HG03196 (cell line): Measurements from ENCODE around the gene ZBP1.

Experiments
- ATAC-seq: cut with Tn5 transposase; IDR thresholded peaks from one replicate; pipeline ENCODE4 v1.9.1; 2021; ENCODE audit not compliant: unreplicated experiment

The ZBP1 gene

DNA sequence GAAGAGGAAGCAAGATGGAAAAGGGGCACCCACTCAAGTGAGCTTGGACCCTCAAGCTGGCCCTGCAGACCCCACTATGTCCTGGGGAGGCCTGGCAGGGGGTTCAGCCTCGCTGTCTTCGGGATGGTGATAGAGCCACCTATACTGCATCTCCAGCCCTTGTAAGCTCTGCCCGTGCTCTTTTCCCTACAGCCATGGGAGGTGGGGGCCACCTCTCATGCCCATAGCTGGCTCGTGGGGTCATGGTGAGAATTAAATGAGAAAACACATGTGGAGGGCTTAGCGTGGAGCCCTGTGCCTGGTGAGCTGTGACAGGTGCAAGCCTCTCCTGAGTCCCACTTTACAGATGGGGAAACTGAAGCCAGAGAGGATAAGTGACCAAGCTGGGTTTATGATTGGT lies 31.6 kb downstream of the ZBP1 start:
- no peak for ATAC-seq

DNA sequence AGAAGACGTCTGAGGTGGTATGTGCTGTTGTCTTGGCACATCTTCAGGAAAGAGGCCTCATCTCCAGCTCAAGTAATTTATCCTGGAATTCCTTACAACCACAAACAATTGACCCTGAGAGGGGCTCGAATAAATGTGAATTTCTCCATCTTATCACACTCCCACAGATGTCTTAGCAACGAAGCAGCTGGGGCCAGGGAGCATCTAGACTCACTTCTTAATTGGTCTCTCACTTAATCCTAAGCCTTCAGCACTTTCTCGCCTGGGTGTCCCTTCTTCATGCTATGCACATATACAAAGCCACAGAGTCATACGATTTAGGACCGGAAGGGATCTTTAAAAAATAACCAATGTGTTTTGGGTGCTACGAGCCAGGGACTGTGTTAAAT lies 32.2 kb downstream of the ZBP1 start:
- ATAC-seq = no peak

DNA sequence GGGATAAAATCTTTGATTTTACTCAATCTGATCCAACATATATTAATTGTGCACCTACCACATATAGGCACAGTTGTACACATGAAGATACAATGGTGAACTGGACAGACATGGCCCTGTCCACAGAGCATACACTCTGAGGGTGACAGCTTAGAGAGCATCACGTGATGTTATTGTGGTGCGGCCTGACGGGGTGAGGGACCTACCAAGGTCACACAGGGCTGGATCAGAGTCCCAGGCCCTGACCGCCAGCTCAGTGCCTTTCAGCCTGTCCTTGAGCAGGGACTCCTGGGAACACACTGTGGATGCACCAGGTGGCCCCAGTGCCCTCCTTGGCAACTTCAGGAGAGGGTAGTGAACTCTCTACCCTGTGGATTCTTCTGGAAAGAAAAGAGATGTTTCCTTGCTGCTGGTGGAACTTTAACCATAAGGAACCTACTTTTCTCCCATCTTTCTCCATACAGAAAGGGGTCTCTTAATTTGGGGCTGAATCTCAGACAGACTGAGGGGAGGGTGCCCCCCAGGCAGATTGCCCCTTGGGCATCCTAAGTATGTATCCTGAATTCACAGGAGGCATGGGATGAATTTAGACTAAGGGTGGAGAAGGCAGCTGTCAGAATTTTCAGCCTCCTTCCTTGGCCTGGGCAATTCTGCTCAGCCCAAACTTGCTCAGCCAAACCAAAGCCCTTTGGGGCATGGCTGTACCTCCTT lies 32.8 kb downstream of the ZBP1 start:
- no peak for ATAC-seq

DNA sequence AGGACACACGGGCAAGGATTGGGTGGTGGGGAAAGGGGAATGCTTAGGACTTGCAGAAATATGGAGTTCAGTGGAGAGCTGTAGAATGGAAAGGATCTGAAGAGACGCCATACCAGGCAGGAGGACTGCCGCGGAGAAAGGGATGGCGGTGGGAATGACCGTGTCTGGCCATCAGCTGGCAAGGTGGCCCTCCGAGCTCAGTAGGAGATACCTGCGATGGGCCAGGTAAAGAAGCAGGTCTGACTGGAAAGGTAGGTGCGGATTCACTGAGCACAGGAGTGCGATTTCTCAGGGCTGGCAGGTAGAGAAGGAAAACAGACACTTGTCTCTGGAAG lies 33.3 kb downstream of the ZBP1 start:
- ATAC-seq = no peak

DNA sequence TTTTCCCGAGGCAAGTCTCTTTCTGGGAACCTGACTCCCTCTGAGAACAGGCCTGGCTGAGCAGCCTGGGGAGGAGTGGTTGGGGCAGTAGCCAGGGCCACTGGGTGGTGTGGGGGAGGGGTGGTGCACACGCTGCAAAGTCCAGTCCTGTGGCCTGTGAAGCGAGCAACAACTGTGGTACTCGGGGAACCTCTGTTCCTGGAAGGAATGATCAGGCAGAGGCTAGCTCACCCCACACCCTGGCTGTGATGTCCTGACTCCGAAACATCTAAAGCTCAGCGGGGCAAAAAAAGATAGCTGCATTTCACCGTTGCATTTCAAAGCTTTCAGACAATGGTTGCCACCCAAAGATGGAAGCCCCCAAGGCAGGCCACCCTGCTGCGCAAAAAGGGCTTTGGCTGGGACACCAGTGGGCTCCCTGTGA lies 33.8 kb downstream of the ZBP1 start:
- ATAC-seq = no peak

DNA sequence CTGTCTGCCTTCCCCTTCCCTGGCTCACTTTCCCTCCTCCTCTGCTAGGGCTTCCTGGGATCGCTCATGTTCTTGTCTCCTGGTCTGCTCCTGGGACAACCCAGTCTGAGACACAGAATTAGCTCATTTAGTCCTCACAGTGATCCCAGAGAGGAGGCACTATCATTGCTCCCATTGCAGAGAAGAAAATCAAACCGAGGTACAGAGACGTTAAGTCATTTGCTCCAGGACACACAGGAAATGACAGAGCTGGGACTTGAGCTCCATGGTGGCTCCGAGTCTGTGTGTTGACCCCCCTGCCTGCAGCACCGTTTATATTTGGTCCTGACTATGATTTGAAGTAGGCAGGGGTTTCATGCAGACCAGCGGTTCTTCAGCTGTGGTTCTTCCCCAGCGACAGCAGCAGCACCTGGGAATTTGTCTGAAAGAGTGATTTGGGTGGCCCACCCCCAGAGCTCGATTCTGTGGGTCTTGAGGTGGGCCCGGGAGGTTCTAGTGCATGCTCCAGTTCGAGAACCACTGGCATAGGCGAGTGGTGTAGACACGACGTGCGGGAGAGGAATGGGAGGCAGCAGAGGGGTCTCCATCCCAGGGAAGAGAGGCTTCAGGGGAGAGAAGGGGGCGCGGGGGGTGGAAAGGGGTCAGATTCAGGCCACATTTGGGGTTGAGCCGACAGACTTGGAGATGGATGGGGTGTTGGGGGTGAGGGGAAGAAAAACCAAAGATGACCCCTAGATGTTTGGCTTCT lies 34.6 kb downstream of the ZBP1 start:
- ATAC-seq = no peak

DNA sequence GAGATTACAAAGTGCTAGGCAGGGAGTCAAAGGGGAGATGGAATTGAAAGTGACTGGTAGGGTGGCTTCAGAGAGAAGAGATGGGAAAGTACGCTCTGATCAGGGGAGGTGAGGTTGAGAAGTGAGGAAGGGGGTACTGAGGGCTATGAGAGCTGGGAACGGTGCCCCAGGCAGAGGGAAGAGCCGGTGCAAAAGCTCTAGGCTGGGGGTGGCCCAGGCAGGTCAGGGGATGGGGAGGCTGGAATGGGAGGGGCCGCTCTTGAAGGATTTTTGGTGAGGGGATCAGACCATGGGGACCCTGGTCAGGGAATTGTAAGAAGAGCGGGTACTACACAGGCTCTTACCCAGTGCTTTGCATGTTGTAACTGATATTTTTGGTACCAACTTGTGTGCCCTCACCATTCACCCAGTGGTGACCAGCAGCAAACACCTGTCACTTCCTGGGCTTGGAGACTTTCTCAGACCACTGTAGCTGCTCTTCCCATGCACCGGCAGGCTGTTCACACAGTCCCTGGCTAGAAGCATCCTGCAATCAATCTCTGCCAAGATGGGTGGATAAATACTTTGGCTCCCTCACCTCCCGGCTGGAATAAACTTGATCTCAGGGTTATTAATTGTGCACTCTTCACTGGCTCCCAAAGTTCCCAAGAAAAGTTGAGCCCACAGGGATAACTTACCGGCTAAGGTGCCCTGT lies 35.3 kb downstream of the ZBP1 start:
- no peak for ATAC-seq

DNA sequence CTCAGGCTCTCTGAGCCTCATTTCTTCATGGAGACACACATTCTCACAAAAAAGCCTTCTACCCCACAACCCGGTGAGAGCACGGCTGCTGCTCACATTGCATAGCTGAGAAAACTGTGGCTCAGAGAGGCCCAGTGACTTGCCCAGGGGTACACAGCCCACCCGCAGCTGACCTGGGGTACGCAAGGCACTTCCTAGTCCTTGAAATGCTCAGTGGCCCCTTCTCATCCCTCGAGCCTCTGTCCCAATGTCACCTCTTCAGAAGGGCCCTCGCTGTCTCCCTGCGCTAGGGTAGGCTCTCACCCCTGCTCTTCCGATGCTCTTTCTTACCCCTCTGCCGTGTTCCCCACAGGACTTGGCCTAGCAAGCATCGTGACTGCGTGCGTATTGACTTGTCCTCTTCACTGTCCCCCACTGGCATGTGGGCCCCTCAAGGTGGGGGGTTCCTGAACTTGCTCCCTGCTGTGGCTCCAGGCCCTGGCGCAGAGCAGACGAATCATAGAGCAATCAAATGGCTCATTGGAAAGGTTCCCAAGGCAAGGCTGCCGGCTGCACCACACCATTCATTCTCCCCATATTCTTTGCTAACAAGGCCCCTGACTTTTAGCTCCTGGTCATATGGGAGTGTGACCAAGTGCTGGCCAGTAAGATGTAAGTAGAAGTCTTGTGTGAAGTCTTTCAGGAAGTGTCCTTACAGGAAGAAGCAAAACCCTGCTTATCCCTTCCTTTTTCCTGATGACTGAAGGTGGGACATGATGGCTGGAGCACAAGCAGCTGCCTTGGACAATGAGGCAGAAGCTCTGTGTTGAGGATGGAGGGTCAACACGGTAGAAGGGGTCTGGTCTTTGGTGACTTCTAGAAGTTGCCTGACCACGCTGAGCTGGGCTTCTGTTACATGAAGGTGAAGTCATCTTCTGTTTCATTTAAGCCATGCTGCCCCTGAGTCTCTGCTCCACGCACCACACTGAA lies 36.7 kb downstream of the ZBP1 start:
- no peak for ATAC-seq

DNA sequence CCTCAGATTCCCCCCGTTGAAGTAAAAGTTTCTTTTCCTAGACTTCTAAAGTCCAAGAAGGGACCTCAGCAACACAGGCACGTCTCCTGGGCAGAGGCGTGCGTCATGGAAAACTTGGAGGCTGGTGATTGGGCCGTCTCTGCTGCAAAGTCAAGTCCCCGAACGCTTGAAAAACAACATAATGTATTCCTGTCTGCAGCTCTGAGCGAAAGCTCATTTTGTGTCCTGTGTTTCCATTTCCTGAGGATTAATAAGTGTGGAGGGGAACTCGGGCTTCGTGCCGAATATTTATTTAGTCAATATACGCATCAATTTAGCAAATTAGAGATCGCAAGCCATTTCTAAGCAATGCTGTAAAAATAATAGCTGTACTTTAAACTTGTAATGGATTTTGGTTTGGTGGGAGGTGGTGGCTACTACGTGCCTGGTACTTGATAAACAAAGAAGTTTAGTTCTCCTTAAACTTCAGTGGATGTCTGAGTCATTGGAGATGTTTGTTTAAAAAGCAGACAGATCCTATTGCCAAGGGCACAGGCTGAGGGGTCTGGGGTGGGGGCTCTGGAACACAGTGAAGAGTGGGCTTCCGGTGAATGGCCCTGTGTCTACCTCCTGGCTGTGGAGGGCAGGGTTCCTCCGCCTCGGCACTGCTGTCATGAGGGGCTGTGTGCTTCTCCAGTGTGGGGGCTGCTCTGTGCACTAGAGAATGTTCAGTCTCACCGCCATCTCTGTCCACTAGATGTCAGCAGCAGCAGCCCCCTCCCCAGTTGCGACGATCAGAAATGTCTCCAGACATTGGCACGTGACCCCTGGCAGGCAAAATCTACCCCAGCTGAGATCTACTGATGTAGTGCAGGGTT lies 37.6 kb downstream of the ZBP1 start:
- ATAC-seq = no peak

DNA sequence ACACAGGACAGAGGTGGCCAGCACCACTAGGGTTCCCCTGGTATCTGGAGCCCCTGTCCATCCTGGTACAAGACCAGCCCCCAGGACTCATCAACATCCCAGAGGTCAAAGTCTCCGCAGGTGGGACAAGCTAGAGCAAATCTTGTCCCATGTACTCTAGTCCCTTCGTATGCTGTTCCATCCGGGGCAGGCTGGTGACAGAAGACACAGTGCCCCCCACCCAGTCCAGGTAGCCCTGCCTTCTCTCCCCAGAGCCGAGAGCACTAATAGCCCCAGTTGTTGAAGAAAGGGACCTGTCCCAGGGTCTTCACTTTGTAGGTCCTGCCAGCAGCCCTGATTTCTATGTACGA lies 38.2 kb downstream of the ZBP1 start:
- ATAC-seq = no peak

DNA sequence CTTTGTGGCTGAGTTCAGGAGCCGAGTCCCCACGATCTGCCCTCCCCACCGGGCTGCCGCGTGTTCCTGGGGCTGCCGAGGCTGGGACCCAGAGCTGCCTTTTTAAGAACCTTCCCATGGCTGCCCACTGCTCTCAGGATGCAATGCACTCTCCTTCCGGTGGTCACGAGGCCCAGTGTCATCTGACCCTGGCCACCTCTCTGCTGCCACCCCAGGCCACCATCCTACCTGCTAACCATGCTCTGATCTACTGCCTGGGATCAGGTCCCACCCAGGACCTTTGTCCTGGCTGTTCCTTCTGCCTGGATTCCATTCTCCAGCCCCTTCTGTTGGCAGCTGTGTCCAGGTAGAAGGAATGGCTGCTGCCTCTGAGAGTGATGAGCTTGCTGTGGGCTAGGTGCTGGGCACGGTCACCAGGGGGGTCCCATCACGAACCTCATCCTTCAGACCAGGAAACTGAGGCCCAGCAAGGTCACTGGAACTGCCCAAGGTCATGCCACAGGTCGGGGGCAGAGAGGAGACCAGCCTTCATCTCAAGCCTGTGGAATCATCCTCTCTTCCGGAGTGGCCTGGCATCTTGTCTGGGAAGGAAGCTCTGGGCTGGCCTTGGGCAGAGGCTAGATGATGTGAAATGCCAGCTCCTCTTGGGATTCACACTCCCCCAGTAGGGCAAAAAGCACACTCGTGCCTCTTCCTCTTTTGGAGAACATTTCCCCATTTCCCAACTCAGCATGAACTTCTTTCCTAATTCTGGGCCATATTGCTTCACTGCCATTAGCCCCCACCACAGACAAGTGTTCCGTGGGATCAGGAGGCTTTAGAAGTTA lies 38.8 kb downstream of the ZBP1 start:
- ATAC-seq = no peak

DNA sequence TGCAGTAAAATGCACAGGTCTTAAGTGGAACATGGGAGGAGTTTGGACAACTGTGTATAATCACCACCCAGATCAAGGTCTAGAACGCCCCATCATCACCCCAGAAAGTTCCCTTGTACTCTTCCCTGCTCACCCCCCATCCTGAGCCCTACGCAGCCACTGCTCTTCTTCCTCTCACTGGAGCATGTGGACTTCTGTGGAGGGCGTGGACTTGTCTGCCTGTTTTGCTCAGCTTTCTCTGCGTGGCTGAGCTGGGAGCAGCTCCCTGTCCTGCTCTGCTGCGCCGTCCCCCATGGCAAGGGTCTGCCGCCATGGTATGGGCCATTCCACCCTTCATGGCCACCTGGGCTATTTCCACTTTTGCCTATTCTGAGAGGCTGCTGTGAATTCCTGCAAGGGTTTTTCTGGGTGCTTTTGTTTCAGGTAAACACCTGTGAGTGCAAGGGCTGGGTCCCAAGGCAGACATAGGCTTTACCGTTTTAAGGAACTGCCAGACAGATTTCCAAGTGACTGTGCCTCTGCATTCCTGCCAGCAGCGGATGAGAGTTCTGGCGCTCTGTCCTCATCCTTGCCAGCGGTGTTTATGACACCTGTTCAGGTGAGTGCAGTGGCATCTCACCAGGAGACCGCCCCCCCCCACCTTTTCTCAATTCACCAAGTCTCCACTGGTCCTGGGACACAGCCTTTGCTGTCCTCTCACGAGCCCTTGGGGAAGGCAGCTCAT lies 39.6 kb downstream of the ZBP1 start:
- no peak for ATAC-seq

DNA sequence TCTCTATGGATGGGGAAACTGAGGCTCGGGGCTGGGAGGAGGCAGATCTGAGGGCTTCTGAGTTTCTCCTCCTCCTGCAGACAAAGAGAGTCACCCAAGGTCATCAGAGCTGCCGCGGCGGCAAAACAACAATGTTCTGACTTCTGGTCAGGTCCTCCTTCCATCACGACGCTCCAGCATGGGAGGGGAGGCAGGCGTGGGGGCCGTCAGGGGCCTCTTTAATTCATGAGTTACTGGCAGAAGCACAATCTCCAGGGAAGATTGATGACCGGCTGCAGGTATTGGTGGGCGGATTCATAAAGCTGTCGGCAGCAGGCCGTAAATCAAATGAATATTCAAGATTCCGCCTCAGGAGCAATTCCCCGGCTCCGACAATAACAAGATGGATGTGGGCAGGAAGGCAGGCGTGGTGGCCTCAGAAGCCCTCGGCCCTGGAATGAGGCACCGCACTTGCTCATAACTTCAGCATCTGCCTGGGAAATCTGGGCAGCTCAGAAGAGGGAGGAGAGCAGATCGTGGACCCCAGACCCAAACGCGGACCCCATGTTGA lies 40.3 kb downstream of the ZBP1 start:
- ATAC-seq = no peak

DNA sequence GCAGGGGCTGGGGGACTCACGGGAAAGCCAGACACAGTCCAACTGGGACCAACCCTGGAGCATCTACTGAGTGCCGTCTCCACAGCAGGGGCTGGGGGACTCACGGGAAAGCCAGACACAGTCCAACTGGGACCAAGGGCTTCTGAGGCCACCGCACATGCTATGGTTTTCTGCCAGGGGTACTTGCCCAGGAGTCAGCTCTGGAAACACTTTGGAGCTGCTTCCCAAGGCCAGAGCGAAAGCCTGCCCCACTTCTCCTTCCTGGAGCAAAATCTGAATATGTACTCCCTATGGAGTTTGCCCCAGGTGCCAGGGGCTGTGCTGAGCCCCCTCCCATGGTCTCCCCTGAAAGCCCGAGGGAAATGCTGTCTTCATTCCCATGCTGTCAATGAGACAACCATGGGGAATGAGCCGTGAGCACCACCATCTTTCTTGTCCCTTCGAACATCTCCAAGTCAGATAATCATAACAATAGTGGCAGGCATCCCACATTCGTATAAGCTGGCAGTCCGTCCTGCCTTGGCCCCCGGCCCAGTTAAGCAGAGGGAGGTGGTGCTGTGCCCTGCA lies 40.8 kb downstream of the ZBP1 start:
- ATAC-seq = no peak

DNA sequence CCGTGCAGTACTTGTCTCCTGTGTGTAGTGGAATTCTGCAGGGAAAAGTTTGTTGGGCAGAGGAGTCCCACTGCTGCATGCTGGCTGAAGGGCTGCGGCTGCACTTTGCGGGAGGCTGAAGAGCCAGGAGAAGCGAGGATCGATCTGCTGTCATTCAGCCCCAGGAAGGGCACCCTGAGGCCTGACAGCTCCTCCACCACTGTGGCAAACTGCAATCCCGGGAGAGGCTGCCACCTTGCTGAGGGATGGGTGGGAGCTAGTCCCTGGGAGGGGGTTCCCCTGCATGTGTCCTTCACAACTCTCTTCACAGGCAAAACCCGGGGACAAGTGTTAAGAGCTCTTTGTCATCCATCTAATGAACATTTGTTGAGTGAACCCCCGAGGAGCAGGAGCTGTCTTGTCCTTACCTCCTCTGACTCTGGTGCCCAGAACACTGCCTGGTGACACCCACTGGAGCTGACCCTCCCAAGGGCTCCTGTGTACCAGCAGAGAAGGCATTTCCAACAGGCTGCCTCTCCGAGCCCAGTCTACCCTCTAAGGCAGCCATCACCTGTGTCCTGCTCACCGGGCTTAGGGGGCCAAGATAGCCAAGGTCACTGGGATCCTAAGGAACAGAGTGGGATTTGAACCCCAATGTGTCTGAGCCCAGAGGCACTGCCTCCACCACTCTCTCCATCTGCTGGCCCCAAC lies 41.6 kb downstream of the ZBP1 start:
- ATAC-seq = no peak

DNA sequence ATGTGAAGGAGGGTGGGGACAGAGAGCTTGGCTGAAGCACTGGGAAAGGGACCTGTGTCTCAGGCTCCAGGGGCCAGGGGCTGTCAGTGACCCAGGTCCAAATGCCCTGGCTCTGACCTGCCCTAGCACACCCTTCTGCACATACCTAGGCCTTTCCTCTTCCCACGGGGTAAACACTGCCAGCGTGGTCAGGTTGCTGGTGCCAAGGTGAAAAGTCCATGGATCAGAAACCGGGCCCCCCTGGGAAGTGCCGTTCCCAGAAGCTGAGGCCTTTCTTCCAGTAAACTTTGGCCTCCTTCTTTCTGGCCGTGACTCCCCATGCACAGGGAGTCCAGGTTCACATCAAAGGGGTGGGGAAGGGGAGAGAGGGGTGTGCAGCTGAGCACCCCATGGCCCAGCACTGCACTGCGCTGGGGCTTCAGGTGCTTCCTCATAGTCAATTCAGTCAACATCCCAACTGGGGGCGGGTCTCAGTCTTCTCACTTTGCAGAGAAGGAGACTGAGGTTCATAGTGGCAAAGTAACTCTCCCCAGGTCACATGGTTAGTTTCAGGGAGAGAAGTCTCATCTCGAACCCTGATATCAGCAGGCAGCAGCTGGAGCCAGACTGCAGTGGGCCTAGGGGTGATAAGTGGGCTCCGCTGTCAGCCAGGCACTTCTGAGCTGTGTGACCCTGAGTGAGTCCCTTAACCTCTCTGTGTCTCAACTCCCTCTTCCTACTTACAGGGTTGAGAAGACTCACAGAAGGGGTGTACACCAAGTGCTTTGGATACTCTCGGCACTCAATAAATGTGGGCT lies 42.3 kb downstream of the ZBP1 start:
- ATAC-seq = no peak
